PC-9 (cell line): ENCODE measurements around the gene PTCD3. TPM values are rescaled to one million over a fixed set of nuclear protein-coding genes. Genes with fewer than 3 reads are reported as not detected.

Source experiments
- BruUV-seq: library from RNA; stranded (reverse); fragments of 400-500 nt; replicated peaks from 2 replicates; lab custom pipeline; 2021; lab: Mats Ljungman, UMichigan
- CTCF ChIA-PET: fragments of 300-600 bp; sonication (Branson Sonifier 250); formaldehyde crosslinking; loops from one replicate; lab custom pipeline; 2022; ENCODE audit warnings: antibody characterized with exemption; lab: Charles Lee
- POLR2A ChIA-PET: fragments of 300-600 bp; sonication (Branson Sonifier 250); formaldehyde crosslinking; loops from one replicate; lab custom pipeline; 2022; ENCODE audit warnings: antibody characterized with exemption; ENCODE audit not compliant: unreplicated experiment; lab: Charles Lee
- DNase-seq, 2 experiments: peaks; one replicate each; pipeline versions ENCODE4 v3.0.0 to v3.0.0-alpha.2; 2015 to 2022; ENCODE audit warnings: mixed read lengths in 1 of 2
- H2AFZ ChIP-seq: fragments of 200-600 bp; sonication (generic); 2 replicates; pipeline ENCODE4 v1.8.1; 2017; ENCODE audit warnings: antibody characterized with exemption
- H3F3A ChIP-seq: fragments of 200-600 bp; sonication (generic); 2 replicates; pipeline ENCODE4 v1.8.1; 2017; ENCODE audit warnings: antibody characterized with exemption, mild to moderate bottlenecking, low read depth; ENCODE audit not compliant: insufficient read depth
- H3K27ac ChIP-seq: fragments of 200-600 bp; sonication (generic); 2 replicates; pipeline ENCODE4 v1.6.1; 2016; ENCODE audit warnings: mixed run types
- H3K27me3 ChIP-seq: fragments of 200-600 bp; sonication (generic); 2 replicates; pipeline ENCODE4 v1.6.1; 2016; ENCODE audit warnings: low read depth, mixed run types; ENCODE audit not compliant: insufficient read depth
- H3K36me3 ChIP-seq: fragments of 200-600 bp; sonication (generic); 2 replicates; pipeline ENCODE4 v1.6.1; 2016; ENCODE audit warnings: low read depth, mixed run types
- H3K4me1 ChIP-seq: fragments of 200-600 bp; sonication (generic); replicated peaks from 2 replicates; pipeline ENCODE4 v1.6.1; 2016; ENCODE audit warnings: mixed run types; ENCODE audit not compliant: insufficient read depth
- H3K4me2 ChIP-seq: fragments of 200-600 bp; sonication (generic); 2 replicates; pipeline ENCODE4 v1.6.1; 2017; ENCODE audit warnings: mixed run types
- H3K4me3 ChIP-seq: fragments of 200-600 bp; sonication (generic); 2 replicates; pipeline ENCODE4 v1.6.1; 2016; ENCODE audit warnings: mixed run types
- H3K79me2 ChIP-seq: fragments of 200-600 bp; sonication (generic); 2 replicates; pipeline ENCODE4 v1.6.1; 2017; ENCODE audit warnings: low read depth, mixed run types
- H3K9me2 ChIP-seq: fragments of 200-600 bp; sonication (generic); 2 replicates; pipeline ENCODE4 v1.8.1; 2017; ENCODE audit warnings: mild to moderate bottlenecking; ENCODE audit not compliant: insufficient read depth
- H3K9me3 ChIP-seq: fragments of 200-600 bp; sonication (generic); 2 replicates; pipeline ENCODE4 v1.8.1; 2016; ENCODE audit warnings: low read depth; ENCODE audit not compliant: insufficient read depth
- H4K20me1 ChIP-seq: fragments of 200-600 bp; sonication (generic); 2 replicates; pipeline ENCODE4 v1.8.1; 2017; ENCODE audit not compliant: insufficient read depth
- EZH2 ChIP-seq: fragments of 200-600 bp; sonication (generic); IDR thresholded peaks from 2 replicates; pipeline ENCODE4 v1.8.0; 2017; ENCODE audit warnings: antibody characterized with exemption, low read depth
- intact Hi-C: fragments of 100-400 bp; cut with micrococcal nuclease; formaldehyde crosslinking; loops from one replicate; pipeline ENCODE4 v1.10.0; 2022; ENCODE audit not compliant: unreplicated experiment
- total RNA-seq: library from RNA; stranded (reverse); gene quantifications from 2 replicates; pipeline ENCODE4 v1.2.3, GENCODE V29; 2021
- TF ChIP-seq, protein P1 (sequence below): fragments of 200-600 bp; sonication (generic); conservative IDR thresholded peaks from 2 replicates; pipeline ENCODE4 v1.6.1; 2017; ENCODE audit warnings: mixed run types, antibody characterized with exemption, mild to moderate bottlenecking, moderate library complexity

PTCD3 gene
- total RNA-seq, 1 experiment from 2014 or later, result 82.7 TPM

DNA sequence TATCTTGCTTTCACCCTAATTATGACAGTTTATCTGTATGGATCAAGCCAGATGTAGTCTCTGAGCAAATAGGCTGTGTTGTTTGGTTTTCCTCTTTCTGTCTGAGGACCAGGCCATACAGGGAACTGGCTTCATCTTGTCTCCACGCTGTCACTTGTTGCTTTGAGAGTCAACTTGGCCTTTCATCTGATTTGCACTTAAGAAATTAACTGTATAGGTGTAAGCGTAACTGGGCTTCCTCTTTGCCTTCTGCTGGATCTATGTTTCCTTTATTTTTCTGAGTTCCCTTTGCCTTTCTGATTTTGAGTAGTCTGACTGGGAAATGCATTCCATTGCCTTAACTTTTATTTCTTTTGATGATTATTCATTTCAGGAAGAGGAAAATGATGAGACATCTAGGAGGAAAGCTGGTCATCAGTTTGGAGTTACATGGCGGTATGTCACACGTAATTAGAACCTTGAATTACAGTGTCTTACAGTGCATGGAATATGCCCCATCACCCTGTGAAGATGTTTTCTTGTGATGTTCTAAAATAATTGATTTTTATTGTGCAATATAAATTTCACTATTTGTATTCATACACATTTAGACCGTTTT lies 17.4 kb downstream of the PTCD3 start:
- intact Hi-C loops, result loop anchor here (10.0 kb wide), 1 partner anchor 51 kb away; no protein-coding TSS in a partner anchor
- ChIA-PET CTCF (no interaction called here), POLR2A (no interaction called here)
- Histone ChIP-seq H3K9me2 (no peaks in the 10 kb centered on the region), H2AFZ (no peak overlapping the region), H3F3A (no peaks in the 10 kb centered on the region), H4K20me1 (peaks cover 18% of the 10 kb centered on the region), H3K9me3 (no peaks in the 10 kb centered on the region), H3K27me3 (no peaks in the 10 kb centered on the region), H3K4me1 (no peaks in the 10 kb centered on the region), H3K27ac (no peak overlapping the region), H3K36me3 (peaks cover 61% of the 10 kb centered on the region), H3K4me3 (no peak overlapping the region), H3K4me2 (no peak overlapping the region), H3K79me2 (no peaks in the 10 kb centered on the region)
- DNase-seq, result no peak
- TF ChIP-seq, protein P1, sequence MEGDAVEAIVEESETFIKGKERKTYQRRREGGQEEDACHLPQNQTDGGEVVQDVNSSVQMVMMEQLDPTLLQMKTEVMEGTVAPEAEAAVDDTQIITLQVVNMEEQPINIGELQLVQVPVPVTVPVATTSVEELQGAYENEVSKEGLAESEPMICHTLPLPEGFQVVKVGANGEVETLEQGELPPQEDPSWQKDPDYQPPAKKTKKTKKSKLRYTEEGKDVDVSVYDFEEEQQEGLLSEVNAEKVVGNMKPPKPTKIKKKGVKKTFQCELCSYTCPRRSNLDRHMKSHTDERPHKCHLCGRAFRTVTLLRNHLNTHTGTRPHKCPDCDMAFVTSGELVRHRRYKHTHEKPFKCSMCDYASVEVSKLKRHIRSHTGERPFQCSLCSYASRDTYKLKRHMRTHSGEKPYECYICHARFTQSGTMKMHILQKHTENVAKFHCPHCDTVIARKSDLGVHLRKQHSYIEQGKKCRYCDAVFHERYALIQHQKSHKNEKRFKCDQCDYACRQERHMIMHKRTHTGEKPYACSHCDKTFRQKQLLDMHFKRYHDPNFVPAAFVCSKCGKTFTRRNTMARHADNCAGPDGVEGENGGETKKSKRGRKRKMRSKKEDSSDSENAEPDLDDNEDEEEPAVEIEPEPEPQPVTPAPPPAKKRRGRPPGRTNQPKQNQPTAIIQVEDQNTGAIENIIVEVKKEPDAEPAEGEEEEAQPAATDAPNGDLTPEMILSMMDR, result no peak
- TF ChIP-seq EZH2, result no peak
- no TSS peak for BruUV-seq

GRCh38 chr2:86124683-86125082 lies 18.6 kb downstream of the PTCD3 start:
- Histone ChIP-seq H3K4me3 (no peak overlapping the region), H3K79me2 (no peaks in the 10 kb centered on the region), H3K4me1 (no peaks in the 10 kb centered on the region), H3K27me3 (no peaks in the 10 kb centered on the region), H3K9me2 (no peaks in the 10 kb centered on the region), H3K27ac (no peak overlapping the region), H3K36me3 (peaks cover 65% of the 10 kb centered on the region), H3F3A (no peaks in the 10 kb centered on the region), H4K20me1 (peaks cover 15% of the 10 kb centered on the region), H3K4me2 (no peak overlapping the region), H2AFZ (no peak overlapping the region), H3K9me3 (no peaks in the 10 kb centered on the region)
- POLR2A ChIA-PET, result no interaction called here
- intact Hi-C loops, result loop anchor here (10.0 kb wide), 1 partner anchor 50 kb away; no protein-coding TSS in a partner anchor
- CTCF ChIA-PET, result interaction anchor here (0.9 kb wide), 1 partner anchor 297 kb away, joined by 3 read pairs; no protein-coding TSS in a partner anchor
- BruUV-seq, result no TSS peak
- no peak for TF ChIP-seq EZH2
- TF ChIP-seq, protein P1, result no peak
- no peak for DNase-seq

- H3K4me1 ChIP-seq, result no peaks in the 10 kb centered on the region
Observed at GRCh38 chr2:86134709-86135108, 28.7 kb downstream of the PTCD3 start.

More at GRCh38 chr2:86134709-86135108, 28.7 kb downstream of the PTCD3 start:
- peaks cover 4% of the 10 kb centered on the region for H3F3A ChIP-seq
- intact Hi-C loops, result no loop called here
- DNase-seq, result no peak
- H3K9me2 ChIP-seq, result no peaks in the 10 kb centered on the region
- no peaks in the 10 kb centered on the region for H3K79me2 ChIP-seq
- POLR2A ChIA-PET, result no interaction called here
- no peaks in the 10 kb centered on the region for H3K9me3 ChIP-seq
- CTCF ChIA-PET, result no interaction called here
- H3K27me3 ChIP-seq, result no peaks in the 10 kb centered on the region
- H3K4me3 ChIP-seq, result no peak overlapping the region
- H2AFZ ChIP-seq, result no peak overlapping the region
- H3K36me3 ChIP-seq, result peaks cover 64% of the 10 kb centered on the region
- BruUV-seq, result no TSS peak
- H3K4me2 ChIP-seq, result no peak overlapping the region
- H3K27ac ChIP-seq, result no peak overlapping the region
- H4K20me1 ChIP-seq, result no peaks in the 10 kb centered on the region
- TF ChIP-seq, protein P1, result no peak
- TF ChIP-seq EZH2, result no peak
